Measurements from ENCODE around the gene IQCE. TPM values are rescaled to one million over a fixed set of nuclear protein-coding genes. Genes with fewer than 3 reads are reported as not detected.

IQCE gene
- total and polyA plus RNA-seq, 12 donors, result 4.2 to 13.8 (median 9.3) TPM

- peaks cover 0 to 52% (median 11%) of the 10 kb centered on the region in 9 donors for H3K36me3 ChIP-seq
- H3K4me1 ChIP-seq, result peaks cover 7 to 44% (median 22%) of the 10 kb centered on the region in 9 donors
Measured at GRCh38 chr7:2646680-2647571, 88.1 kb downstream of the IQCE start.

GRCh38 chr7:2647594-2648172, 88.9 kb downstream of the IQCE start:
- Histone ChIP-seq H3K4me3 (no peak overlapping the region), H3K36me3 (peaks cover 0 to 60% (median 11%) of the 10 kb centered on the region in 9 donors), H3K27ac (no peak overlapping the region), H3K4me1 (peaks cover 4 to 37% (median 19%) of the 10 kb centered on the region in 9 donors), H3K9me3 (no peaks in the 10 kb centered on the region), H3K27me3 (no peaks in the 10 kb centered on the region)
- ATAC-seq (no peak), DNase-seq (no peak)
- intact Hi-C loops (cut with DNase I), result no loop called here
- no peak for TF ChIP-seq CTCF (IDR thresholded peaks at IDR 0.05)
- WGBS, 2 donors, result 92 to 93% methylated on average over 15 of the region's 15 CpGs

More at GRCh38 chr7:2646680-2647571, 88.1 kb downstream of the IQCE start:
- Histone ChIP-seq H3K27me3 (no peaks in the 10 kb centered on the region), H3K27ac (no peak overlapping the region), H3K4me3 (no peak overlapping the region), H3K9me3 (no peaks in the 10 kb centered on the region)
- 84 to 87% methylated on average over 67 to 73 of the region's 73 CpGs for WGBS, 2 donors
- DNase-seq (no peak), ATAC-seq (no peak)
- no peak for TF ChIP-seq CTCF (IDR thresholded peaks at IDR 0.05)
- intact Hi-C loops (cut with DNase I), result no loop called here

- Histone ChIP-seq H3K27me3 (no peaks in the 10 kb centered on the region), H3K36me3 (peaks cover 0 to 76% (median 11%) of the 10 kb centered on the region in 9 donors), H3K4me3 (no peak overlapping the region), H3K27ac (no peak overlapping the region), H3K9me3 (no peaks in the 10 kb centered on the region), H3K4me1 (peaks cover 4 to 21% (median 13%) of the 10 kb centered on the region in 9 donors)
- intact Hi-C loops (cut with DNase I), result no loop called here
- DNase-seq (no peak), ATAC-seq (no peak)
- 86 to 93% methylated on average over 18 of the region's 18 CpGs for WGBS, 2 donors
- no peak for TF ChIP-seq CTCF (IDR thresholded peaks at IDR 0.05)
Measured at GRCh38 chr7:2649139-2649838, 90.5 kb downstream of the IQCE start.

DNA sequence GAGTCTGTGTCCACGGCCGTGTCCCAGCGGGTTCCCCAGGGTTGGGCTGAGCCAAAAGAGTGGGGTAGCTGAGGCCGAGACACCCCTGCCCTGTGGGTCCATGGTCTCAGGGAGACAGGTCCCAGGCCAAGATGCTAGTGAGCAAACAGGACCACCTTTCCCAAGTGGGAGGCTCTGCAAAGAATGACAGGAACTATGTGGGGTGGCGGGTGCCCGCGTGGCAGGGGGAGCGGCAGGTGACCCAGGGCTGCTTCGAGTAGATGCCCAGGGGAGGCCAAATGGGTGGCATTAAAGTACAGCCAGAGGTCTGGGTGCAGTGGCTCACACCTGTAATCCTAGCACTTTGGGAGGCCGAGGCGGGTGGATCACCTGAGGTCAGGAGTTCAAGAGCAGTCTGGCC, 91.2 kb downstream of the IQCE start:
- ATAC-seq (no peak), DNase-seq (no peak)
- WGBS, 2 donors, result 95 to 97% methylated on average over 11 of the region's 11 CpGs
- H3K36me3 ChIP-seq, result peaks cover 0 to 76% (median 11%) of the 10 kb centered on the region in 9 donors
- intact Hi-C loops (cut with DNase I), result no loop called here
- TF ChIP-seq CTCF (IDR thresholded peaks at IDR 0.05), result no peak
- no peak overlapping the region for H3K27ac ChIP-seq
- H3K9me3 ChIP-seq, result no peaks in the 10 kb centered on the region
- H3K4me1 ChIP-seq, result peaks cover 3 to 14% (median 6%) of the 10 kb centered on the region in 9 donors
- no peak overlapping the region for H3K4me3 ChIP-seq
- H3K27me3 ChIP-seq, result no peaks in the 10 kb centered on the region
